HepG2 (cell line): ENCODE measurements around the gene KIAA1755. TPM values are rescaled to one million over a fixed set of nuclear protein-coding genes. Genes with fewer than 3 reads are reported as not detected.
A peak's percentile ranks its signal among the peaks of the same experiment; 100 is the strongest.

ENCODE experiments used
- DMTF1 ChIP-seq: sonication (generic); formaldehyde crosslinking; IDR thresholded peaks from 2 replicates; pipeline ENCODE4 v1.4.0; 2020; ENCODE audit warnings: mild to moderate bottlenecking, missing genetic modification reagents
- FOXA1 ChIP-seq, 2 experiments: fragments of 450-650 bp in 1 of 2; sonication (generic) in 1 of 2; formaldehyde crosslinking in 1 of 2; IDR thresholded peaks; 2 replicates each; pipeline versions ENCODE4 v1.4.0 to v1.6.1; 2016 to 2020; ENCODE audit warnings: missing genetic modification reagents in 1 of 2
- HDAC6 ChIP-seq: fragments of 200-600 bp; sonication (generic); IDR thresholded peaks from 2 replicates; pipeline ENCODE4 v1.7.0; 2017; ENCODE audit warnings: mild to moderate bottlenecking, antibody characterized with exemption, low read length, low read depth
- KMT2A ChIP-seq: sonication (generic); formaldehyde crosslinking; IDR thresholded peaks from 2 replicates; pipeline ENCODE4 v1.4.0; 2020; ENCODE audit warnings: missing genetic modification reagents
- PAX8 ChIP-seq: sonication (generic); formaldehyde crosslinking; IDR thresholded peaks from 2 replicates; pipeline ENCODE4 v1.8.0; 2022; ENCODE audit warnings: mild to moderate bottlenecking, missing genetic modification reagents, borderline replicate concordance
- POLR2A ChIP-seq, 2 experiments: IDR thresholded peaks; 2 replicates each; pipeline ENCODE4 v1.6.1; 2011; ENCODE audit warnings: low read depth in 2 of 2, low read length in 2 of 2, mild to moderate bottlenecking in 1 of 2, moderate library complexity in 1 of 2; ENCODE audit not compliant: insufficient read depth in 1 of 2
- SMAD9 ChIP-seq: sonication (generic); formaldehyde crosslinking; IDR thresholded peaks from 2 replicates; pipeline ENCODE4 v1.5.1; 2020; ENCODE audit warnings: mild to moderate bottlenecking, missing genetic modification reagents
- SMC3 ChIP-seq: IDR thresholded peaks from 2 replicates; pipeline ENCODE4 v1.6.1; 2011; ENCODE audit warnings: low read length, improper control_type of control experiment
- SNAI1 ChIP-seq: sonication (generic); formaldehyde crosslinking; IDR thresholded peaks from 2 replicates; pipeline ENCODE4 v1.5.0; 2020; ENCODE audit warnings: mild to moderate bottlenecking, missing genetic modification reagents, borderline replicate concordance
- SPEN ChIP-seq: sonication (generic); formaldehyde crosslinking; IDR thresholded peaks from 2 replicates; pipeline ENCODE4 v1.5.1; 2020; ENCODE audit warnings: low read depth, mild to moderate bottlenecking, missing genetic modification reagents
- SRSF1 ChIP-seq: fragments of 200-400 bp; formaldehyde crosslinking; optimal IDR thresholded peaks from 2 replicates; pipeline ENCODE3; 2017; ENCODE audit warnings: mild to moderate bottlenecking, low read depth, low read length, moderate library complexity
- TAF1 ChIP-seq: sonication (generic); formaldehyde crosslinking; IDR thresholded peaks from 2 replicates; pipeline ENCODE4 v1.4.0; 2020; ENCODE audit warnings: missing genetic modification reagents
- ZBTB20 ChIP-seq: sonication (generic); formaldehyde crosslinking; IDR thresholded peaks from 2 replicates; pipeline ENCODE4 v1.8.1; 2023; ENCODE audit warnings: missing genetic modification reagents, low read depth, mild to moderate bottlenecking, borderline replicate concordance
- ZFP36L2 ChIP-seq: sonication (generic); formaldehyde crosslinking; IDR thresholded peaks from 2 replicates; pipeline ENCODE4 v1.4.0; 2020; ENCODE audit warnings: missing genetic modification reagents
- ZFP91 ChIP-seq: sonication (generic); formaldehyde crosslinking; IDR thresholded peaks from 2 replicates; pipeline ENCODE4 v1.9.0; 2022; ENCODE audit warnings: missing genetic modification reagents, mild to moderate bottlenecking, borderline replicate concordance
- ZNF552 ChIP-seq: sonication (generic); formaldehyde crosslinking; IDR thresholded peaks from 2 replicates; pipeline ENCODE4 v1.9.0; 2022; ENCODE audit warnings: missing genetic modification reagents, mild to moderate bottlenecking, borderline replicate concordance
- ZNF615 ChIP-seq: sonication (generic); formaldehyde crosslinking; IDR thresholded peaks from 2 replicates; pipeline ENCODE4 v1.5.0; 2020; ENCODE audit warnings: mild to moderate bottlenecking, missing genetic modification reagents, borderline replicate concordance
- ZNF839 ChIP-seq: sonication (generic); formaldehyde crosslinking; IDR thresholded peaks from 2 replicates; pipeline ENCODE4 v1.4.0; 2020; ENCODE audit warnings: missing genetic modification reagents, mild to moderate bottlenecking, borderline replicate concordance
- ZNF878 ChIP-seq: sonication (generic); formaldehyde crosslinking; IDR thresholded peaks from 2 replicates; pipeline ENCODE4 v1.8.1; 2023; ENCODE audit warnings: mild to moderate bottlenecking, missing genetic modification reagents, moderate library complexity
- polyA plus RNA-seq, 8 experiments: library from polyadenylated mRNA; depleted of rRNA in 3 of 8; stranded (reverse) in 7 of 8; unstranded in 1 of 8; fragments of >200 nt; fragmentation: Illumina TruSeq in 4 of 8; extraction: Trizol in 4 of 8; gene quantifications; 2 replicates each; pipeline versions ENCODE4 v1.2.1 to v1.2.3, GENCODE V29; 2011 to 2016; ENCODE audit warnings: low read depth in 4 of 8, missing spikeins in 1 of 8, mixed read lengths in 1 of 8; ENCODE audit not compliant: insufficient read depth in 1 of 8
- total RNA-seq, 5 experiments: library from RNA; depleted of rRNA; stranded (reverse); fragments of >200 nt; fragmentation: Illumina TruSeq; extraction: Trizol; gene quantifications; 2 replicates each; pipeline ENCODE4 v1.2.3, GENCODE V29; 2016; ENCODE audit warnings: low read depth in 1 of 5
- TF ChIP-seq, protein P1 (sequence below): IDR thresholded peaks from 2 replicates; pipeline ENCODE4 v1.4.0; 2020; ENCODE audit warnings: mild to moderate bottlenecking, missing genetic modification reagents

KIAA1755 gene
- total and polyA plus RNA-seq, 2 of the 13 experiments (the other 11 are each of a cell fraction or from before 2014, with no cell fraction given): 0.04 TPM; not detected in 1

GRCh38 chr20:38290829-38291814 lies 30.6 kb upstream of the KIAA1755 start (continued):
- no peak for TF ChIP-seq DMTF1
- TF ChIP-seq PAX8 (CRISPR knock-in tag): no peak
- TF ChIP-seq ZFP36L2 (CRISPR knock-in tag): no peak
- peak; percentile 43; the same call in 1 of the 2 replicates for TF ChIP-seq SMC3
- peak; percentile 46; the same call in 1 of the 2 replicates for TF ChIP-seq ZFP91 (CRISPR knock-in tag)
- TF ChIP-seq TAF1: no peak
- TF ChIP-seq SPEN (CRISPR knock-in tag): no peak
- no peak for TF ChIP-seq ZNF878 (CRISPR knock-in tag)
- no peak for TF ChIP-seq FOXA1 (IDR thresholded peaks at IDR 0.05)
- peak; percentile 76 for TF ChIP-seq FOXA1 (CRISPR knock-in tag; IDR thresholded peaks at IDR 0.05)
- TF ChIP-seq POLR2A (IDR thresholded peaks at IDR 0.05; ENCODE audit: insufficient read depth in 1 of 2, low read depth in 2 of 2, low read length in 2 of 2): no peak
- no peak for TF ChIP-seq HDAC6
- TF ChIP-seq ZNF615: no peak
- TF ChIP-seq, protein P1, sequence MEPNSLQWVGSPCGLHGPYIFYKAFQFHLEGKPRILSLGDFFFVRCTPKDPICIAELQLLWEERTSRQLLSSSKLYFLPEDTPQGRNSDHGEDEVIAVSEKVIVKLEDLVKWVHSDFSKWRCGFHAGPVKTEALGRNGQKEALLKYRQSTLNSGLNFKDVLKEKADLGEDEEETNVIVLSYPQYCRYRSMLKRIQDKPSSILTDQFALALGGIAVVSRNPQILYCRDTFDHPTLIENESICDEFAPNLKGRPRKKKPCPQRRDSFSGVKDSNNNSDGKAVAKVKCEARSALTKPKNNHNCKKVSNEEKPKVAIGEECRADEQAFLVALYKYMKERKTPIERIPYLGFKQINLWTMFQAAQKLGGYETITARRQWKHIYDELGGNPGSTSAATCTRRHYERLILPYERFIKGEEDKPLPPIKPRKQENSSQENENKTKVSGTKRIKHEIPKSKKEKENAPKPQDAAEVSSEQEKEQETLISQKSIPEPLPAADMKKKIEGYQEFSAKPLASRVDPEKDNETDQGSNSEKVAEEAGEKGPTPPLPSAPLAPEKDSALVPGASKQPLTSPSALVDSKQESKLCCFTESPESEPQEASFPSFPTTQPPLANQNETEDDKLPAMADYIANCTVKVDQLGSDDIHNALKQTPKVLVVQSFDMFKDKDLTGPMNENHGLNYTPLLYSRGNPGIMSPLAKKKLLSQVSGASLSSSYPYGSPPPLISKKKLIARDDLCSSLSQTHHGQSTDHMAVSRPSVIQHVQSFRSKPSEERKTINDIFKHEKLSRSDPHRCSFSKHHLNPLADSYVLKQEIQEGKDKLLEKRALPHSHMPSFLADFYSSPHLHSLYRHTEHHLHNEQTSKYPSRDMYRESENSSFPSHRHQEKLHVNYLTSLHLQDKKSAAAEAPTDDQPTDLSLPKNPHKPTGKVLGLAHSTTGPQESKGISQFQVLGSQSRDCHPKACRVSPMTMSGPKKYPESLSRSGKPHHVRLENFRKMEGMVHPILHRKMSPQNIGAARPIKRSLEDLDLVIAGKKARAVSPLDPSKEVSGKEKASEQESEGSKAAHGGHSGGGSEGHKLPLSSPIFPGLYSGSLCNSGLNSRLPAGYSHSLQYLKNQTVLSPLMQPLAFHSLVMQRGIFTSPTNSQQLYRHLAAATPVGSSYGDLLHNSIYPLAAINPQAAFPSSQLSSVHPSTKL (CRISPR knock-in tag): peak; percentile 39; the same call in 1 of the 2 replicates
- no peak for TF ChIP-seq ZNF552 (CRISPR knock-in tag)
- TF ChIP-seq KMT2A: no peak; the same call in 1 of the 2 replicates
- no peak for TF ChIP-seq ZNF839 (CRISPR knock-in tag)
- TF ChIP-seq ZBTB20 (CRISPR knock-in tag): no peak
- no peak for TF ChIP-seq SRSF1
- TF ChIP-seq SMAD9 (CRISPR knock-in tag): no peak
- TF ChIP-seq SNAI1 (CRISPR knock-in tag): no peak
